HepG2 (cell line): ENCODE measurements around the gene PSRC1. TPM values are rescaled to one million over a fixed set of nuclear protein-coding genes. Genes with fewer than 3 reads are reported as not detected.
A peak's percentile ranks its signal among the peaks of the same experiment; 100 is the strongest.

ENCODE experiments used
- AGO2 ChIP-seq: fragments of 200-400 bp; formaldehyde crosslinking; optimal IDR thresholded peaks from 2 replicates; pipeline ENCODE3; 2017; ENCODE audit warnings: mild to moderate bottlenecking, low read depth, low read length, moderate library complexity
- ARID5B ChIP-seq: IDR thresholded peaks from 2 replicates; pipeline ENCODE4 v1.4.0; 2020; ENCODE audit warnings: mild to moderate bottlenecking, missing genetic modification reagents
- BORCS8-MEF2B ChIP-seq: sonication (generic); formaldehyde crosslinking; IDR thresholded peaks from 2 replicates; pipeline ENCODE4 v1.8.0; 2022; ENCODE audit warnings: mild to moderate bottlenecking, missing genetic modification reagents
- FOXK1 ChIP-seq: sonication (generic); formaldehyde crosslinking; IDR thresholded peaks from 2 replicates; pipeline ENCODE4 v1.4.0; 2020; ENCODE audit warnings: low read depth, missing genetic modification reagents, borderline replicate concordance
- KDM3A ChIP-seq: IDR thresholded peaks from 2 replicates; pipeline ENCODE4 v1.6.1; 2018; ENCODE audit warnings: low read depth, missing compliant biosample characterization
- NCOA2 ChIP-seq: sonication (generic); formaldehyde crosslinking; IDR thresholded peaks from 2 replicates; pipeline ENCODE4 v1.8.0; 2022; ENCODE audit warnings: inconsistent platforms
- NFYC ChIP-seq: IDR thresholded peaks from 2 replicates; pipeline ENCODE4 v1.6.1; 2016; ENCODE audit warnings: missing genetic modification reagents, missing compliant biosample characterization
- NR2C2 ChIP-seq: sonication (generic); formaldehyde crosslinking; IDR thresholded peaks from 2 replicates; pipeline ENCODE4 v1.4.0; 2020; ENCODE audit warnings: missing genetic modification reagents, mild to moderate bottlenecking, moderate library complexity, borderline replicate concordance
- RBFOX2 ChIP-seq: fragments of 200-400 bp; formaldehyde crosslinking; IDR thresholded peaks from 2 replicates; pipeline ENCODE4 v1.6.1; 2017; ENCODE audit warnings: low read depth, mild to moderate bottlenecking, low read length
- SNAI1 ChIP-seq: sonication (generic); formaldehyde crosslinking; IDR thresholded peaks from 2 replicates; pipeline ENCODE4 v1.5.0; 2020; ENCODE audit warnings: mild to moderate bottlenecking, missing genetic modification reagents, borderline replicate concordance
- TBL1XR1 ChIP-seq: fragments of 150-350 bp; IDR thresholded peaks from 2 replicates; pipeline ENCODE4 v1.6.1; 2014; ENCODE audit warnings: borderline replicate concordance, low read length; ENCODE audit not compliant: partially characterized antibody
- TFAP4 ChIP-seq: sonication (generic); IDR thresholded peaks from 2 replicates; pipeline ENCODE4 v1.6.1; 2016; ENCODE audit warnings: low read depth, borderline replicate concordance
- ZNF337 ChIP-seq: sonication (generic); formaldehyde crosslinking; IDR thresholded peaks from 2 replicates; pipeline ENCODE4 v1.5.1; 2020; ENCODE audit warnings: missing genetic modification reagents, low read depth, mild to moderate bottlenecking, borderline replicate concordance
- ZNF512 ChIP-seq: sonication (generic); formaldehyde crosslinking; IDR thresholded peaks from 2 replicates; pipeline ENCODE4 v1.4.0; 2020; ENCODE audit warnings: mild to moderate bottlenecking, missing genetic modification reagents
- ZSCAN31 ChIP-seq: sonication (generic); formaldehyde crosslinking; IDR thresholded peaks from 2 replicates; pipeline ENCODE4 v1.5.0; 2020; ENCODE audit warnings: low read depth, mild to moderate bottlenecking, missing genetic modification reagents
- polyA plus RNA-seq, 8 experiments: library from polyadenylated mRNA; depleted of rRNA in 3 of 8; stranded (reverse) in 7 of 8; unstranded in 1 of 8; fragments of >200 nt; fragmentation: Illumina TruSeq in 4 of 8; extraction: Trizol in 4 of 8; gene quantifications; 2 replicates each; pipeline versions ENCODE4 v1.2.1 to v1.2.3, GENCODE V29; 2011 to 2016; ENCODE audit warnings: low read depth in 4 of 8, missing spikeins in 1 of 8, mixed read lengths in 1 of 8; ENCODE audit not compliant: insufficient read depth in 1 of 8
- total RNA-seq, 5 experiments: library from RNA; depleted of rRNA; stranded (reverse); fragments of >200 nt; fragmentation: Illumina TruSeq; extraction: Trizol; gene quantifications; 2 replicates each; pipeline ENCODE4 v1.2.3, GENCODE V29; 2016; ENCODE audit warnings: low read depth in 1 of 5
- TF ChIP-seq, protein P1 (sequence below): sonication (generic); formaldehyde crosslinking; IDR thresholded peaks from 2 replicates; pipeline ENCODE4 v1.4.0; 2020; ENCODE audit warnings: missing genetic modification reagents
- TF ChIP-seq, protein P2 (sequence below): IDR thresholded peaks from 2 replicates; pipeline ENCODE4 v1.6.1; 2016; ENCODE audit warnings: missing genetic modification reagents, missing compliant biosample characterization

The PSRC1 gene
- total and polyA plus RNA-seq, 2 of the 13 experiments (the other 11 are each of a cell fraction or from before 2014, with no cell fraction given) = 28.6 to 30.3 TPM

- TF ChIP-seq, protein P1, sequence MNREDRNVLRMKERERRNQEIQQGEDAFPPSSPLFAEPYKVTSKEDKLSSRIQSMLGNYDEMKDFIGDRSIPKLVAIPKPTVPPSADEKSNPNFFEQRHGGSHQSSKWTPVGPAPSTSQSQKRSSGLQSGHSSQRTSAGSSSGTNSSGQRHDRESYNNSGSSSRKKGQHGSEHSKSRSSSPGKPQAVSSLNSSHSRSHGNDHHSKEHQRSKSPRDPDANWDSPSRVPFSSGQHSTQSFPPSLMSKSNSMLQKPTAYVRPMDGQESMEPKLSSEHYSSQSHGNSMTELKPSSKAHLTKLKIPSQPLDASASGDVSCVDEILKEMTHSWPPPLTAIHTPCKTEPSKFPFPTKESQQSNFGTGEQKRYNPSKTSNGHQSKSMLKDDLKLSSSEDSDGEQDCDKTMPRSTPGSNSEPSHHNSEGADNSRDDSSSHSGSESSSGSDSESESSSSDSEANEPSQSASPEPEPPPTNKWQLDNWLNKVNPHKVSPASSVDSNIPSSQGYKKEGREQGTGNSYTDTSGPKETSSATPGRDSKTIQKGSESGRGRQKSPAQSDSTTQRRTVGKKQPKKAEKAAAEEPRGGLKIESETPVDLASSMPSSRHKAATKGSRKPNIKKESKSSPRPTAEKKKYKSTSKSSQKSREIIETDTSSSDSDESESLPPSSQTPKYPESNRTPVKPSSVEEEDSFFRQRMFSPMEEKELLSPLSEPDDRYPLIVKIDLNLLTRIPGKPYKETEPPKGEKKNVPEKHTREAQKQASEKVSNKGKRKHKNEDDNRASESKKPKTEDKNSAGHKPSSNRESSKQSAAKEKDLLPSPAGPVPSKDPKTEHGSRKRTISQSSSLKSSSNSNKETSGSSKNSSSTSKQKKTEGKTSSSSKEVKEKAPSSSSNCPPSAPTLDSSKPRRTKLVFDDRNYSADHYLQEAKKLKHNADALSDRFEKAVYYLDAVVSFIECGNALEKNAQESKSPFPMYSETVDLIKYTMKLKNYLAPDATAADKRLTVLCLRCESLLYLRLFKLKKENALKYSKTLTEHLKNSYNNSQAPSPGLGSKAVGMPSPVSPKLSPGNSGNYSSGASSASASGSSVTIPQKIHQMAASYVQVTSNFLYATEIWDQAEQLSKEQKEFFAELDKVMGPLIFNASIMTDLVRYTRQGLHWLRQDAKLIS = no peak
- TF ChIP-seq SNAI1 (no peak), FOXK1 (peak; percentile 68; the same call in 1 of the 2 replicates), KDM3A (CRISPR knock-in tag) (0 out of 2 replicates have a peak, but pooled peaks have one; percentile 39), ZNF512 (CRISPR knock-in tag) (0 out of 2 replicates have a peak, but pooled peaks have one; percentile 24), NCOA2 (CRISPR knock-in tag) (0 out of 2 replicates have a peak, but pooled peaks have one; percentile 41), TFAP4 (peak; percentile 31; the same call in 1 of the 2 replicates), RBFOX2 (no peak), ARID5B (CRISPR knock-in tag) (no peak; the same call in 1 of the 2 replicates), AGO2 (peak; percentile 26), TBL1XR1 (no peak), ZNF337 (no peak), NR2C2 (no peak), NFYC (CRISPR knock-in tag) (no peak), ZSCAN31 (CRISPR knock-in tag) (peak; percentile 69), BORCS8-MEF2B (CRISPR knock-in tag) (peak; percentile 61; the same call in 1 of the 2 replicates)
- TF ChIP-seq, protein P2, sequence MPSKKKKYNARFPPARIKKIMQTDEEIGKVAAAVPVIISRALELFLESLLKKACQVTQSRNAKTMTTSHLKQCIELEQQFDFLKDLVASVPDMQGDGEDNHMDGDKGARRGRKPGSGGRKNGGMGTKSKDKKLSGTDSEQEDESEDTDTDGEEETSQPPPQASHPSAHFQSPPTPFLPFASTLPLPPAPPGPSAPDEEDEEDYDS (CRISPR knock-in tag) = peak; percentile 36; the same call in 1 of the 2 replicates
Observed at GRCh38 chr1:109277434-109278204, 5.3 kb downstream of the PSRC1 start (continued).
